ENCODE results near the gene INSC. TPM values are rescaled to one million over a fixed set of nuclear protein-coding genes. Genes with fewer than 3 reads are reported as not detected.

The INSC gene
- total and polyA plus RNA-seq, 2 of the 4 experiments (the other 2 are of a cell fraction) = 0.53 to 1.4 TPM

DNA sequence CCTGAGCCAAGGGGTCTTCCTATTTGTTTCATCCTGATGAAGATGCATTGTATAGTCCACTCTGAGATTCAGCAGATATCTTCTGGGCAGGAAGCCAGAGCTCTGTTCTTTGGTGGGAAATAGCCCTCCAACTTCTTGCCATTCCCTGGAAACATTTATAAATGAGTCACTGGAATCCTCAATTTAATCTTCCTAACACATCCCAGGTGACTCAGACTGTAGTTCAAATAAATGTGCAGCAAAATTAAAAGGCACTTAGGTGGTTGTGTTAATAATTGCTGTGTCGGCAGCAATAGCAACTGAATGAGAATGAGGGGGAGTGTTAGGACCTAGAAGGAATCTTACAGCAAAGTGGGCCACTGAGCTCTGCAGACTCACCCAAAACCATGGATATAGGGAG, 108.6 kb downstream of the INSC start:
- dilution Hi-C loops (cut with HindIII; ENCODE audit: low sequenced_read_pairs, unreplicated experiment) (no loop called here), intact Hi-C loops (cut with micrococcal nuclease) (no loop called here), in situ Hi-C loops (cut with MboI; ENCODE audit: low sequenced_read_pairs) (no loop called here)
- Histone ChIP-seq H3K4me2 (ENCODE audit: low read depth, low read length) (no peak overlapping the region), H3K27me3 (ENCODE audit: control insufficient read depth, insufficient read depth, low read length) (peaks cover 2% of the 10 kb centered on the region; the same call in 1 of the 2 replicates), H2BK5ac (ENCODE audit: low read depth, low read length, poor library complexity, severe bottlenecking) (no peak overlapping the region), H3K9me1 (ENCODE audit: insufficient read depth, low read length) (peaks cover 3% of the 10 kb centered on the region; the same call in 1 of the 2 replicates), H3K4ac (ENCODE audit: low read depth, low read length) (no peak overlapping the region), H3K4me1 (ENCODE audit: control insufficient read depth, insufficient read depth, low read length) (peaks cover 5% of the 10 kb centered on the region; the same call in 1 of the 2 replicates), H4K5ac (ENCODE audit: low read depth, low read length) (no peak overlapping the region), H3K18ac (ENCODE audit: low read depth, low read length) (no peak overlapping the region), H4K20me1 (ENCODE audit: insufficient read depth, low read length) (no peaks in the 10 kb centered on the region), H3K9me3 (ENCODE audit: control insufficient read depth, insufficient read depth, low read length) (no peaks in the 10 kb centered on the region), H2BK15ac (ENCODE audit: low read depth, low read length) (no peak overlapping the region), H3K23ac (ENCODE audit: low read depth, low read length) (no peak overlapping the region), H3K9ac (ENCODE audit: low read depth, low read length) (no peak overlapping the region), H4K91ac (ENCODE audit: insufficient read depth, low read depth, low read length) (no peak overlapping the region), H3K4me3 (ENCODE audit: insufficient read depth, low read depth, low read length) (no peak overlapping the region), H3K36me3 (ENCODE audit: control insufficient read depth, insufficient read depth, low read length) (no peaks in the 10 kb centered on the region), H4K8ac (ENCODE audit: low read depth in 2 of 2, low read length in 2 of 2) (no peak overlapping the region), H2BK120ac (ENCODE audit: low read depth, low read length) (no peak overlapping the region), H2BK20ac (ENCODE audit: low read depth, low read length) (no peak overlapping the region), H3K79me1 (ENCODE audit: low read depth in 1 of 2, low read length in 2 of 2) (no peaks in the 10 kb centered on the region), H3K27ac (ENCODE audit: insufficient read depth, low read length) (no peak overlapping the region), H2AFZ (replicated peaks; ENCODE audit: low read length, poor library complexity) (no peak overlapping the region), H3K14ac (replicated peaks; ENCODE audit: low read depth, low read length) (no peak overlapping the region), H2AK9ac (replicated peaks; ENCODE audit: low read depth, low read length, poor library complexity) (no peak overlapping the region), H2AK5ac (ENCODE audit: low read depth, low read length) (no peak overlapping the region), H3K56ac (ENCODE audit: extremely low read depth, insufficient read depth, low read length) (no peak overlapping the region)
- WGBS, 2 experiments (ENCODE audit: extremely low coverage in 2 of 2, insufficient read length in 1 of 2) = no CpG with 5 or more reads among the region's 1 CpG
- ChIA-PET CTCF (no interaction called here), POLR2A (ENCODE audit: unreplicated experiment) (no interaction called here)
- no TSS peak for BruUV-seq (replicated peaks)
- ATAC-seq (ENCODE audit: low read depth) (no peak), DNase-seq (peak; percentile 4)
- TF ChIP-seq MAFK (IDR thresholded peaks at IDR 0.05; ENCODE audit: low read depth, low read length) (peak; percentile 65), MXI1 (IDR thresholded peaks at IDR 0.05; ENCODE audit: borderline replicate concordance, low read depth, low read length) (no peak), RCOR1 (IDR thresholded peaks at IDR 0.05; ENCODE audit: insufficient replicate concordance, low read length) (no peak), BHLHE40 (IDR thresholded peaks at IDR 0.05; ENCODE audit: low read depth, low read length) (no peak), RAD21 (IDR thresholded peaks at IDR 0.05; ENCODE audit: low read length) (no peak)
